ENCODE data around the gene TMEM18.

GRCh38 chr2:678964-679363 lies 1.8 kb upstream of the TMEM18 start:
- no peak for TF ChIP-seq POLR2A (IDR thresholded peaks at IDR 0.05)
- TF ChIP-seq, protein P1, sequence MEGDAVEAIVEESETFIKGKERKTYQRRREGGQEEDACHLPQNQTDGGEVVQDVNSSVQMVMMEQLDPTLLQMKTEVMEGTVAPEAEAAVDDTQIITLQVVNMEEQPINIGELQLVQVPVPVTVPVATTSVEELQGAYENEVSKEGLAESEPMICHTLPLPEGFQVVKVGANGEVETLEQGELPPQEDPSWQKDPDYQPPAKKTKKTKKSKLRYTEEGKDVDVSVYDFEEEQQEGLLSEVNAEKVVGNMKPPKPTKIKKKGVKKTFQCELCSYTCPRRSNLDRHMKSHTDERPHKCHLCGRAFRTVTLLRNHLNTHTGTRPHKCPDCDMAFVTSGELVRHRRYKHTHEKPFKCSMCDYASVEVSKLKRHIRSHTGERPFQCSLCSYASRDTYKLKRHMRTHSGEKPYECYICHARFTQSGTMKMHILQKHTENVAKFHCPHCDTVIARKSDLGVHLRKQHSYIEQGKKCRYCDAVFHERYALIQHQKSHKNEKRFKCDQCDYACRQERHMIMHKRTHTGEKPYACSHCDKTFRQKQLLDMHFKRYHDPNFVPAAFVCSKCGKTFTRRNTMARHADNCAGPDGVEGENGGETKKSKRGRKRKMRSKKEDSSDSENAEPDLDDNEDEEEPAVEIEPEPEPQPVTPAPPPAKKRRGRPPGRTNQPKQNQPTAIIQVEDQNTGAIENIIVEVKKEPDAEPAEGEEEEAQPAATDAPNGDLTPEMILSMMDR (IDR thresholded peaks at IDR 0.05), result no peak
